HepG2 (cell line): ENCODE results near the gene PTCD1. TPM values are rescaled to one million over a fixed set of nuclear protein-coding genes. Genes with fewer than 3 reads are reported as not detected.
A peak's percentile ranks its signal among the peaks of the same experiment; 100 is the strongest.

Experiments used
- BCL6 ChIP-seq: IDR thresholded peaks from 2 replicates; pipeline ENCODE4 v1.6.1; 2016; ENCODE audit warnings: missing genetic modification reagents, missing compliant biosample characterization
- MTA1 ChIP-seq: sonication (generic); formaldehyde crosslinking; IDR thresholded peaks from 2 replicates; pipeline ENCODE4 v1.4.0; 2020; ENCODE audit warnings: missing genetic modification reagents, mild to moderate bottlenecking, borderline replicate concordance
- MTERF4 ChIP-seq: sonication (generic); formaldehyde crosslinking; IDR thresholded peaks from 2 replicates; pipeline ENCODE4 v1.8.0; 2023; ENCODE audit warnings: mild to moderate bottlenecking, missing genetic modification reagents
- MXI1 ChIP-seq: IDR thresholded peaks from 3 replicates; pipeline ENCODE4 v1.6.1; 2012; ENCODE audit warnings: low read depth, low read length, inconsistent platforms, borderline replicate concordance
- NFE2L1 ChIP-seq: sonication (generic); formaldehyde crosslinking; IDR thresholded peaks from 2 replicates; pipeline ENCODE4 v1.4.0; 2020; ENCODE audit warnings: missing genetic modification reagents, mild to moderate bottlenecking, borderline replicate concordance
- NFIB ChIP-seq: sonication (generic); formaldehyde crosslinking; IDR thresholded peaks from 2 replicates; pipeline ENCODE4 v1.9.0; 2021; ENCODE audit warnings: missing genetic modification reagents, mild to moderate bottlenecking, borderline replicate concordance
- NR2F6 ChIP-seq, 2 experiments: IDR thresholded peaks; 2 replicates each; pipeline ENCODE4 v1.6.1; 2016; ENCODE audit warnings: antibody characterized with exemption in 1 of 2, mild to moderate bottlenecking in 1 of 2
- PHF20 ChIP-seq: sonication (generic); formaldehyde crosslinking; IDR thresholded peaks from 2 replicates; pipeline ENCODE4 v1.5.0; 2020; ENCODE audit warnings: mild to moderate bottlenecking, missing genetic modification reagents
- POGZ ChIP-seq: sonication (generic); formaldehyde crosslinking; IDR thresholded peaks from 2 replicates; pipeline ENCODE4 v1.4.0; 2020; ENCODE audit warnings: mild to moderate bottlenecking, missing genetic modification reagents
- POLR2AphosphoS5 ChIP-seq: IDR thresholded peaks from 2 replicates; pipeline ENCODE4 v1.6.1; 2012; ENCODE audit warnings: low read depth, low read length
- RCOR2 ChIP-seq: IDR thresholded peaks from 2 replicates; pipeline ENCODE4 v1.6.1; 2016; ENCODE audit warnings: missing biosample characterization, missing genetic modification reagents
- REST ChIP-seq, 2 experiments: IDR thresholded peaks; 2 replicates each; pipeline ENCODE4 v1.6.1; 2011 to 2012; ENCODE audit warnings: low read length in 2 of 2, borderline replicate concordance in 1 of 2, low read depth in 1 of 2, mild to moderate bottlenecking in 1 of 2, moderate library complexity in 1 of 2
- SATB2 ChIP-seq: sonication (generic); formaldehyde crosslinking; IDR thresholded peaks from 2 replicates; pipeline ENCODE4 v1.5.0; 2020; ENCODE audit warnings: missing genetic modification reagents
- SIN3A ChIP-seq: IDR thresholded peaks from 2 replicates; pipeline ENCODE4 v1.6.1; 2011; ENCODE audit warnings: low read depth, mild to moderate bottlenecking, control low read depth, low read length, borderline replicate concordance
- SP2 ChIP-seq: sonication (generic); formaldehyde crosslinking; IDR thresholded peaks from 2 replicates; pipeline ENCODE4 v1.5.1; 2020; ENCODE audit warnings: mild to moderate bottlenecking, missing genetic modification reagents
- THAP11 ChIP-seq: IDR thresholded peaks from 2 replicates; pipeline ENCODE4 v1.6.1; 2016; ENCODE audit warnings: missing biosample characterization, missing genetic modification reagents
- ZFP82 ChIP-seq: sonication (generic); formaldehyde crosslinking; IDR thresholded peaks from 2 replicates; pipeline ENCODE4 v1.5.1; 2020; ENCODE audit warnings: mild to moderate bottlenecking, missing genetic modification reagents, borderline replicate concordance
- ZMYM2 ChIP-seq: sonication (generic); formaldehyde crosslinking; IDR thresholded peaks from 2 replicates; pipeline ENCODE4 v1.8.0; 2022; ENCODE audit warnings: mild to moderate bottlenecking, missing genetic modification reagents
- ZNF207 ChIP-seq: fragments of 450-650 bp; IDR thresholded peaks from 2 replicates; pipeline ENCODE4 v1.6.1; 2016; ENCODE audit warnings: antibody characterized with exemption, borderline replicate concordance
- ZNF547 ChIP-seq: sonication (generic); formaldehyde crosslinking; IDR thresholded peaks from 2 replicates; pipeline ENCODE4 v1.5.1; 2020; ENCODE audit warnings: mild to moderate bottlenecking, missing genetic modification reagents
- ZNF670 ChIP-seq: sonication (generic); formaldehyde crosslinking; IDR thresholded peaks from 2 replicates; pipeline ENCODE4 v1.8.0; 2022; ENCODE audit warnings: mild to moderate bottlenecking, missing genetic modification reagents, borderline replicate concordance
- ZNF710 ChIP-seq: sonication (generic); formaldehyde crosslinking; IDR thresholded peaks from 2 replicates; pipeline ENCODE4 v1.5.0; 2020; ENCODE audit warnings: mild to moderate bottlenecking, missing genetic modification reagents, borderline replicate concordance
- ZNF782 ChIP-seq: sonication (generic); formaldehyde crosslinking; IDR thresholded peaks from 2 replicates; pipeline ENCODE4 v1.4.0; 2020; ENCODE audit warnings: missing genetic modification reagents, mild to moderate bottlenecking, borderline replicate concordance
- ZSCAN12 ChIP-seq: sonication (generic); formaldehyde crosslinking; IDR thresholded peaks from 2 replicates; pipeline ENCODE4 v1.9.0; 2021; ENCODE audit warnings: mild to moderate bottlenecking, missing genetic modification reagents
- polyA plus RNA-seq, 8 experiments: library from polyadenylated mRNA; depleted of rRNA in 3 of 8; stranded (reverse) in 7 of 8; unstranded in 1 of 8; fragments of >200 nt; fragmentation: Illumina TruSeq in 4 of 8; extraction: Trizol in 4 of 8; gene quantifications; 2 replicates each; pipeline versions ENCODE4 v1.2.1 to v1.2.3, GENCODE V29; 2011 to 2016; ENCODE audit warnings: low read depth in 4 of 8, missing spikeins in 1 of 8, mixed read lengths in 1 of 8; ENCODE audit not compliant: insufficient read depth in 1 of 8
- total RNA-seq, 5 experiments: library from RNA; depleted of rRNA; stranded (reverse); fragments of >200 nt; fragmentation: Illumina TruSeq; extraction: Trizol; gene quantifications; 2 replicates each; pipeline ENCODE4 v1.2.3, GENCODE V29; 2016; ENCODE audit warnings: low read depth in 1 of 5

PTCD1 gene
- total and polyA plus RNA-seq, 2 of the 13 experiments (the other 11 are each of a cell fraction or from before 2014, with no cell fraction given) = 3.0 to 8.4 TPM

- no peak; the same call in 1 of the 2 replicates for TF ChIP-seq ZNF710
- 0 out of 2 replicates have a peak, but pooled peaks have one; percentile 59 for TF ChIP-seq ZNF782 (CRISPR knock-in tag)
- TF ChIP-seq SP2 (CRISPR knock-in tag) = peak; percentile 81
- peak; percentile 78; the same call in 1 of the 2 replicates for TF ChIP-seq THAP11 (CRISPR knock-in tag)
- no peak for TF ChIP-seq NFE2L1 (CRISPR knock-in tag)
- peak; percentile 71; the same call in 1 of the 2 replicates for TF ChIP-seq ZNF207
- TF ChIP-seq SATB2 (CRISPR knock-in tag) = no peak
- peak; percentile 64 for TF ChIP-seq POGZ
- peak; percentile 75 for TF ChIP-seq PHF20 (CRISPR knock-in tag)
- TF ChIP-seq NR2F6 (IDR thresholded peaks at IDR 0.05) = no peak
- no peak for TF ChIP-seq NR2F6 (CRISPR knock-in tag; IDR thresholded peaks at IDR 0.05)
- TF ChIP-seq ZSCAN12 (CRISPR knock-in tag) = peak; percentile 56; the same call in 1 of the 2 replicates
- peak; percentile 66; the same call in 1 of the 2 replicates for TF ChIP-seq MTERF4 (CRISPR knock-in tag)
- no peak for TF ChIP-seq BCL6 (CRISPR knock-in tag)
- TF ChIP-seq SIN3A = peak; percentile 72; the same call in 1 of the 2 replicates
- peak; percentile 63; the same call in 1 of the 2 replicates for TF ChIP-seq MTA1 (CRISPR knock-in tag)
- no peak for TF ChIP-seq ZFP82 (CRISPR knock-in tag)
- TF ChIP-seq ZNF670 (CRISPR knock-in tag) = peak; percentile 70; the same call in 1 of the 2 replicates
- no peak for TF ChIP-seq NFIB (CRISPR knock-in tag)
- TF ChIP-seq RCOR2 = no peak
- peak; percentile 51; the same call in 1 of the 3 replicates for TF ChIP-seq MXI1
- no peak for TF ChIP-seq ZMYM2
- TF ChIP-seq REST (IDR thresholded peaks at IDR 0.05; ENCODE audit: borderline replicate concordance in 1 of 2, low read depth in 1 of 2, low read length in 2 of 2) = peak in 1 of 2 experiments; percentile 59; a peak in 1 of 4 replicates
- TF ChIP-seq POLR2AphosphoS5 = peak; percentile 85
- no peak for TF ChIP-seq ZNF547 (CRISPR knock-in tag)
These were observed 34.1 kb upstream of the PTCD1 start, which contains the start of gene ZNF789 (continued) for GRCh38 chr7:99472561-99473314.
